Endothelial cell of umbilical vein (primary cell): ENCODE measurements around the gene TREH. TPM values are rescaled to one million over a fixed set of nuclear protein-coding genes. Genes with fewer than 3 reads are reported as not detected.
"Not testable (repeated sequence)": the region's sequence is repeated elsewhere in the genome, so short reads cannot be mapped to it uniquely, and the experiment has no call there.

Experiments
- BruUV-seq: library from RNA; stranded (reverse); fragments of 400-500 nt; replicated peaks from 2 replicates; lab custom pipeline; 2021; lab: Mats Ljungman, UMichigan
- CTCF ChIA-PET: fragments of 300-600, 350-600 bp; sonication (Branson Sonifier 250); formaldehyde crosslinking; loops from one replicate; lab custom pipeline; 2021; ENCODE audit warnings: antibody characterized with exemption, inconsistent platforms; lab: Charles Lee
- POLR2A ChIA-PET: fragments of 300-600, 350-600 bp; sonication (Branson Sonifier 250); formaldehyde crosslinking; loops from one replicate; lab custom pipeline; 2021; ENCODE audit warnings: antibody characterized with exemption, inconsistent platforms; lab: Charles Lee
- DNase-seq: peaks from one replicate; pipeline ENCODE4 v3.0.0-alpha.2; 2011; ENCODE audit warnings: low read depth, low spot score
- FAIRE-seq: peaks from 2 replicates; lab custom pipeline; 2011; peaks lifted over from hg19 to GRCh38; lab: Jason Lieb, UNC
- H2AFZ ChIP-seq: 2 replicates; pipeline ENCODE4 v1.6.0; 2012; ENCODE audit warnings: low read depth, low read length, control low read depth, inconsistent platforms
- H3K27ac ChIP-seq: 2 replicates; pipeline ENCODE4 v1.5.1; 2011; ENCODE audit warnings: low read depth, mild to moderate bottlenecking, control low read depth, low read length, moderate library complexity; ENCODE audit not compliant: insufficient read depth
- H3K27me3 ChIP-seq, 2 experiments: 2 replicates each; pipeline versions ENCODE4 v1.6.0 to v1.6.1; 2011; ENCODE audit warnings: low read length in 2 of 2, mixed read lengths in 1 of 2; ENCODE audit not compliant: control insufficient read depth in 2 of 2, insufficient read depth in 2 of 2
- H3K36me3 ChIP-seq, 2 experiments: 2 replicates in 1 of 2; 3 replicates in 1 of 2; pipeline ENCODE4 v1.5.1; 2011; ENCODE audit warnings: low read length in 2 of 2, mild to moderate bottlenecking in 1 of 2, moderate library complexity in 1 of 2; ENCODE audit not compliant: control insufficient read depth in 2 of 2, insufficient read depth in 2 of 2; ENCODE audit errors: extremely low read depth in 1 of 2
- H3K4me1 ChIP-seq: 3 replicates; pipeline ENCODE4 v1.5.1; 2011; ENCODE audit warnings: mild to moderate bottlenecking, low read length; ENCODE audit not compliant: control insufficient read depth, insufficient read depth; ENCODE audit errors: extremely low read depth
- H3K4me2 ChIP-seq: 2 replicates; pipeline ENCODE4 v1.6.1; 2011; ENCODE audit warnings: low read length, control low read depth, mixed read lengths; ENCODE audit not compliant: insufficient read depth
- H3K4me3 ChIP-seq, 3 experiments: fragments of 200-600 bp in 1 of 3; sonication (generic), shearing (Covaris generic) in 1 of 3; replicated peaks in 1 of 3; 2 replicates each; pipeline ENCODE4 v1.5.1; 2011 to 2016; ENCODE audit warnings: control low read depth in 3 of 3, low read length in 3 of 3, mild to moderate bottlenecking in 2 of 3, inconsistent platforms in 1 of 3, low read depth in 1 of 3, moderate library complexity in 1 of 3; ENCODE audit not compliant: insufficient read depth in 1 of 3
- H3K79me2 ChIP-seq: 2 replicates; pipeline ENCODE4 v1.6.0; 2012; ENCODE audit warnings: low read length, inconsistent platforms; ENCODE audit not compliant: control insufficient read depth, insufficient read depth
- H3K9ac ChIP-seq: replicated peaks from 2 replicates; pipeline ENCODE3; 2011; ENCODE audit warnings: low read length, control low read depth; ENCODE audit not compliant: insufficient read depth; ENCODE audit errors: extremely low read depth
- H3K9me1 ChIP-seq: replicated peaks from 3 replicates; pipeline ENCODE4 v1.6.0; 2011; ENCODE audit warnings: mild to moderate bottlenecking, low read length; ENCODE audit not compliant: control insufficient read depth, insufficient read depth; ENCODE audit errors: extremely low read depth
- H3K9me3 ChIP-seq: replicated peaks from 2 replicates; pipeline ENCODE4 v1.5.1; 2012; ENCODE audit warnings: low read length, inconsistent platforms; ENCODE audit not compliant: control insufficient read depth, insufficient read depth
- H4K20me1 ChIP-seq: replicated peaks from 2 replicates; pipeline ENCODE3; 2011; ENCODE audit warnings: mild to moderate bottlenecking, low read length; ENCODE audit not compliant: control insufficient read depth, insufficient read depth; ENCODE audit errors: extremely low read depth
- dilution Hi-C: fragments of 300-500 bp; cut with MboI; formaldehyde crosslinking; loops from one replicate; pipeline ENCODE4 v1.15.0; 2019; ENCODE audit warnings: low sequenced_read_pairs; ENCODE audit not compliant: extremely low pct_ligation_motif_present
- intact Hi-C: fragments of 100-400 bp; cut with micrococcal nuclease; formaldehyde crosslinking; loops from one replicate; pipeline ENCODE4 v1.10.0; 2022
- polyA plus RNA-seq, 4 experiments: library from polyadenylated mRNA; depleted of rRNA in 3 of 4; stranded (reverse) in 3 of 4; unstranded in 1 of 4; fragments of >200 nt; gene quantifications; 2 replicates each; pipeline versions ENCODE4 v1.2.1 to v1.2.3, GENCODE V29; 2011 to 2012; ENCODE audit warnings: missing spikeins in 1 of 4
- total RNA-seq: library from RNA; stranded (reverse); gene quantifications from 2 replicates; pipeline ENCODE4 v1.2.3, GENCODE V29; 2021

The TREH gene
- total and polyA plus RNA-seq, 2 donors (not counting 3 experiments of a cell fraction or from before 2014, with no cell fraction given): not detected

DNA sequence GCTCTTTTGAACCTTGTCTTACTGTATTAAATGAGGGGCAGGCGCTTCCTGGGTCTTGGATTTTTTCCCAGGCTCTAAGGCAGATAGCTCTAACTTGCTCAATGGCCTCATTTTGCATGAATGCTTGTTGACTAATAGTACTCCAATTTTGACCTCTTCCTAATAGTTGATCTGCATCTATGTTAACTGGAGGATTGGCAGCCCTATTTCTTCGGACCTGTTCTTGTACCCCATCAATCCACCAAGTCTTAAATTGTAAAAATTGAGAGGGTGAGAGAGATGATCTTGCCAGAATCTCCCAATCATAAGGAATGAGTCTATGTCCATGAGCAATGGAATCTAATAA, 48.2 kb upstream of the TREH start:
- H3K9me3 ChIP-seq, H2AFZ ChIP-seq, H3K4me1 ChIP-seq, dilution Hi-C loops, H3K27ac ChIP-seq, BruUV-seq, H3K4me2 ChIP-seq, DNase-seq, H3K4me3 ChIP-seq, H3K9ac ChIP-seq, H3K79me2 ChIP-seq, POLR2A ChIA-PET, H3K9me1 ChIP-seq, H3K27me3 ChIP-seq, CTCF ChIA-PET, intact Hi-C loops, H3K36me3 ChIP-seq, H4K20me1 ChIP-seq, FAIRE-seq: not testable (repeated sequence)

DNA sequence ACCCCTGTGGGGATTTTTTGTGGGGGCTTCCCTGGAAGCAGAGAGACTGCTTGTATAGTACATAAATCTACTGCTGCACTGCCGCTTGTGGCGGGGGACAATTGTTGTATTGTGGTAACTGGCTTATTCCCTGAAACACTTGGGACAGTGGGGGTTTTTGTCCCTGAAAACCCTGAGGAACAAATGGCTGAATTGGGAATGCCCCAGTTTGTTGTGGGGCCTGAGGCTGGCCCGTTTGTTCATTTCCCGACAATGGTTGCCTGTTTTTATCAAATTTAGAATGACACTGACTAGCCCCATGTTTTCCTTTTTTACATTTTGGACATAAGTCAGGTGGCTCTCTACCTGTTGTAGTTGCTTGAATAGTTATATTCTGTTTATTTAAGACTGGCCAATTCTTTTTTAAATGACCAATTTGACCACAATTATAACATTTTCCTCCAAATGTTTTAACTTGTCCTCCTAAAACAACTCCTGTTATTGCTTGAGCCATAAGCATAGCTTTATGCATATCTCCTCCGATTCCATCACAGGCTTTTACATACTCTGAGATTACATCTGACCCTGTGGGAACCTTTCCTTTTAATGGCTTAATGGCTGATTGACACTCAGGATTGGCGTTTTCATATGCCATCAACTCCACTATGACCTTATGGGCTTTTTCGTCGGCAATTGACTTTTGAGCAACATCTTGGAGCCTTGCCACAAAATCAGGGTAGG, 47.7 kb upstream of the TREH start:
- H4K20me1 ChIP-seq, H3K4me1 ChIP-seq, H3K9me3 ChIP-seq, H3K36me3 ChIP-seq, H3K79me2 ChIP-seq, DNase-seq, H3K27ac ChIP-seq, H3K4me3 ChIP-seq, FAIRE-seq, H3K4me2 ChIP-seq, H2AFZ ChIP-seq, H3K27me3 ChIP-seq, intact Hi-C loops, CTCF ChIA-PET, BruUV-seq, H3K9me1 ChIP-seq, dilution Hi-C loops, POLR2A ChIA-PET, H3K9ac ChIP-seq: not testable (repeated sequence)

DNA sequence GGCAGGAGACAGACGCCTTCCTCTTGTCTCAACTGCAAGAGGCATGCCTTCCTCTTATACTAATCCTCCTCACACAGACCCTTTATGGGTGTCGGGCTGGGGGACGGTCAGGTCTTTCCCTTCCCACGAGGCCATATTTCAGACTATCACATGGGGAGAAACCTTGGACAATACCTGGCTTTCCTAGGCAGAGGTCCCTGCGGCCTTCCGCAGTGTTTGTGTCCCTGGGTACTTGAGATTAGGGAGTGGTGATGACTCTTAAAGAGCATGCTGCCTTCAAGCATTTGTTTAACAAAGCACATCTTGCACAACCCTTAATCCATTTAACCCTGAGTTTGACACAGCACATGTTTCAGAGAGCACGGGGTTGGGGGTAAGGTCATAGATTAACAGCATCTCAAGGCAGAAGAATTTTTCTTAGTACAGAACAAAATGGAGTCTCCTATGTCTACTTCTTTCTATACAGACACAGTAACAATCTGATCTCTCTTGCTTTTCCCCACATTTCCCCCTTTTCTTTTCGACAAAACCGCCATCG, 42.1 kb upstream of the TREH start:
- DNase-seq, H3K4me1 ChIP-seq, H3K27ac ChIP-seq, intact Hi-C loops, H3K79me2 ChIP-seq, H2AFZ ChIP-seq, BruUV-seq, CTCF ChIA-PET, H3K4me2 ChIP-seq, dilution Hi-C loops, H3K36me3 ChIP-seq, H3K9me3 ChIP-seq, H4K20me1 ChIP-seq, POLR2A ChIA-PET, FAIRE-seq, H3K4me3 ChIP-seq, H3K9me1 ChIP-seq, H3K27me3 ChIP-seq, H3K9ac ChIP-seq: not testable (repeated sequence)

DNA sequence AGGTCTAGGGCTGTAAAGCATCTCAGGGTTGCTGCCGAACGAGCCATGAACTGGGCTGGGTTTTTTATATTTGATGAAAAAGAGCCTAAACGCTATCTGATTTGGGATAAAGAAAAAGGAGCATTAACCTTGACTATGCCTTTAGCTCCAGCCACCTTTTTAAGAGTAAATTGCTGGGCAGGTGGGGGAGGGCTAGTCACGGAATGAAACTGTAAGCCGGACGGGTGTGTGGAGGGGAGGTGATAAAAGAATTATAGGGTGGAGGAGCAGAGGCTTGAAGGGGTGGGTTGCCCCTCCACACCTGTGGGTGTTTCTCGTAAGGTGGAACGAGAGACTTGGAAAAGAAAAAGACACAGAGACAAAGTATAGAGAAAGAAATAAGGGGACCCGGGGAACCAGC, 41.3 kb upstream of the TREH start:
- H3K4me1 ChIP-seq, CTCF ChIA-PET, H2AFZ ChIP-seq, H3K27me3 ChIP-seq, DNase-seq, H3K4me2 ChIP-seq, intact Hi-C loops, BruUV-seq, FAIRE-seq, POLR2A ChIA-PET, H3K4me3 ChIP-seq, H4K20me1 ChIP-seq, H3K27ac ChIP-seq, dilution Hi-C loops, H3K9me3 ChIP-seq, H3K79me2 ChIP-seq, H3K36me3 ChIP-seq, H3K9ac ChIP-seq, H3K9me1 ChIP-seq: not testable (repeated sequence)
